Endothelial cell of umbilical vein (primary cell): ENCODE measurements around the gene TARBP1. TPM values are rescaled to one million over a fixed set of nuclear protein-coding genes. Genes with fewer than 3 reads are reported as not detected.

Source experiments
- BruUV-seq: library from RNA; stranded (reverse); fragments of 400-500 nt; replicated peaks from 2 replicates; lab custom pipeline; 2021; lab: Mats Ljungman, UMichigan
- CTCF ChIA-PET: fragments of 300-600, 350-600 bp; sonication (Branson Sonifier 250); formaldehyde crosslinking; loops from one replicate; lab custom pipeline; 2021; ENCODE audit warnings: antibody characterized with exemption, inconsistent platforms; lab: Charles Lee
- POLR2A ChIA-PET: fragments of 300-600, 350-600 bp; sonication (Branson Sonifier 250); formaldehyde crosslinking; loops from one replicate; lab custom pipeline; 2021; ENCODE audit warnings: antibody characterized with exemption, inconsistent platforms; lab: Charles Lee
- DNase-seq: peaks from one replicate; pipeline ENCODE4 v3.0.0-alpha.2; 2011; ENCODE audit warnings: low read depth, low spot score
- FAIRE-seq: peaks from 2 replicates; lab custom pipeline; 2011; peaks lifted over from hg19 to GRCh38; lab: Jason Lieb, UNC
- H2AFZ ChIP-seq: 2 replicates; pipeline ENCODE4 v1.6.0; 2012; ENCODE audit warnings: low read depth, low read length, control low read depth, inconsistent platforms
- H3K27ac ChIP-seq: 2 replicates; pipeline ENCODE4 v1.5.1; 2011; ENCODE audit warnings: low read depth, mild to moderate bottlenecking, control low read depth, low read length, moderate library complexity; ENCODE audit not compliant: insufficient read depth
- H3K27me3 ChIP-seq, 2 experiments: 2 replicates each; pipeline versions ENCODE4 v1.6.0 to v1.6.1; 2011; ENCODE audit warnings: low read length in 2 of 2, mixed read lengths in 1 of 2; ENCODE audit not compliant: control insufficient read depth in 2 of 2, insufficient read depth in 2 of 2
- H3K36me3 ChIP-seq, 2 experiments: 2 replicates in 1 of 2; 3 replicates in 1 of 2; pipeline ENCODE4 v1.5.1; 2011; ENCODE audit warnings: low read length in 2 of 2, mild to moderate bottlenecking in 1 of 2, moderate library complexity in 1 of 2; ENCODE audit not compliant: control insufficient read depth in 2 of 2, insufficient read depth in 2 of 2; ENCODE audit errors: extremely low read depth in 1 of 2
- H3K4me1 ChIP-seq: 3 replicates; pipeline ENCODE4 v1.5.1; 2011; ENCODE audit warnings: mild to moderate bottlenecking, low read length; ENCODE audit not compliant: control insufficient read depth, insufficient read depth; ENCODE audit errors: extremely low read depth
- H3K4me2 ChIP-seq: 2 replicates; pipeline ENCODE4 v1.6.1; 2011; ENCODE audit warnings: low read length, control low read depth, mixed read lengths; ENCODE audit not compliant: insufficient read depth
- H3K4me3 ChIP-seq, 3 experiments: fragments of 200-600 bp in 1 of 3; sonication (generic), shearing (Covaris generic) in 1 of 3; replicated peaks in 1 of 3; 2 replicates each; pipeline ENCODE4 v1.5.1; 2011 to 2016; ENCODE audit warnings: control low read depth in 3 of 3, low read length in 3 of 3, mild to moderate bottlenecking in 2 of 3, inconsistent platforms in 1 of 3, low read depth in 1 of 3, moderate library complexity in 1 of 3; ENCODE audit not compliant: insufficient read depth in 1 of 3
- H3K79me2 ChIP-seq: 2 replicates; pipeline ENCODE4 v1.6.0; 2012; ENCODE audit warnings: low read length, inconsistent platforms; ENCODE audit not compliant: control insufficient read depth, insufficient read depth
- H3K9ac ChIP-seq: replicated peaks from 2 replicates; pipeline ENCODE3; 2011; ENCODE audit warnings: low read length, control low read depth; ENCODE audit not compliant: insufficient read depth; ENCODE audit errors: extremely low read depth
- H3K9me1 ChIP-seq: replicated peaks from 3 replicates; pipeline ENCODE4 v1.6.0; 2011; ENCODE audit warnings: mild to moderate bottlenecking, low read length; ENCODE audit not compliant: control insufficient read depth, insufficient read depth; ENCODE audit errors: extremely low read depth
- H3K9me3 ChIP-seq: replicated peaks from 2 replicates; pipeline ENCODE4 v1.5.1; 2012; ENCODE audit warnings: low read length, inconsistent platforms; ENCODE audit not compliant: control insufficient read depth, insufficient read depth
- H4K20me1 ChIP-seq: replicated peaks from 2 replicates; pipeline ENCODE3; 2011; ENCODE audit warnings: mild to moderate bottlenecking, low read length; ENCODE audit not compliant: control insufficient read depth, insufficient read depth; ENCODE audit errors: extremely low read depth
- EZH2 ChIP-seq: IDR thresholded peaks from 2 replicates; pipeline ENCODE4 v1.6.1; 2012; ENCODE audit warnings: borderline replicate concordance, low read depth, mild to moderate bottlenecking, moderate library complexity, low read length, inconsistent platforms; ENCODE audit not compliant: severe bottlenecking
- FOS ChIP-seq: IDR thresholded peaks from 2 replicates; pipeline ENCODE4 v1.6.1; 2011; ENCODE audit warnings: mild to moderate bottlenecking, low read length, moderate library complexity, borderline replicate concordance; ENCODE audit not compliant: insufficient read depth
- GATA2 ChIP-seq: IDR thresholded peaks from 2 replicates; pipeline ENCODE4 v1.7.0; 2011; ENCODE audit warnings: low read depth, mild to moderate bottlenecking, moderate library complexity, mixed read lengths, low read length; ENCODE audit not compliant: insufficient read length, insufficient read depth
- JUN ChIP-seq: IDR thresholded peaks from 2 replicates; pipeline ENCODE4 v1.6.1; 2011; ENCODE audit warnings: borderline replicate concordance, low read depth; ENCODE audit not compliant: insufficient read length, insufficient read depth
- MYC ChIP-seq: IDR thresholded peaks from one replicate; pipeline ENCODE4 v1.6.1; 2011; ENCODE audit warnings: mild to moderate bottlenecking, low read depth, low read length
- POLR2A ChIP-seq: IDR thresholded peaks from 2 replicates; pipeline ENCODE4 v1.6.1; 2012; ENCODE audit warnings: low read depth, mild to moderate bottlenecking, control low read depth, low read length
- POLR2AphosphoS5 ChIP-seq: IDR thresholded peaks from 2 replicates; pipeline ENCODE4 v1.6.1; 2012; ENCODE audit warnings: low read depth, mild to moderate bottlenecking, control low read depth, low read length, moderate library complexity; ENCODE audit not compliant: insufficient read depth
- dilution Hi-C: fragments of 300-500 bp; cut with MboI; formaldehyde crosslinking; loops from one replicate; pipeline ENCODE4 v1.15.0; 2019; ENCODE audit warnings: low sequenced_read_pairs; ENCODE audit not compliant: extremely low pct_ligation_motif_present
- intact Hi-C: fragments of 100-400 bp; cut with micrococcal nuclease; formaldehyde crosslinking; loops from one replicate; pipeline ENCODE4 v1.10.0; 2022
- polyA plus RNA-seq, 4 experiments: library from polyadenylated mRNA; depleted of rRNA in 3 of 4; stranded (reverse) in 3 of 4; unstranded in 1 of 4; fragments of >200 nt; gene quantifications; 2 replicates each; pipeline versions ENCODE4 v1.2.1 to v1.2.3, GENCODE V29; 2011 to 2012; ENCODE audit warnings: missing spikeins in 1 of 4
- total RNA-seq: library from RNA; stranded (reverse); gene quantifications from 2 replicates; pipeline ENCODE4 v1.2.3, GENCODE V29; 2021
- TF ChIP-seq, protein P1 (sequence below): IDR thresholded peaks from 2 replicates; pipeline ENCODE4 v1.6.1; 2011; ENCODE audit not compliant: insufficient read depth, insufficient read length
- TF ChIP-seq, protein P2 (sequence below), 2 donors: IDR thresholded peaks; 1 replicate in 1 of 2; 2 replicates in 1 of 2; pipeline ENCODE4 v1.5.1; 2011; ENCODE audit warnings: low read length in 2 of 2, mild to moderate bottlenecking in 2 of 2, moderate library complexity in 2 of 2, control low read depth in 1 of 2, inconsistent platforms in 1 of 2, low read depth in 1 of 2; ENCODE audit not compliant: insufficient read depth in 1 of 2; ENCODE audit errors: extremely low read depth in 1 of 2

The TARBP1 gene
- total and polyA plus RNA-seq, 2 donors (not counting 3 experiments of a cell fraction or from before 2014, with no cell fraction given), result 17.3 to 23.4 TPM

DNA sequence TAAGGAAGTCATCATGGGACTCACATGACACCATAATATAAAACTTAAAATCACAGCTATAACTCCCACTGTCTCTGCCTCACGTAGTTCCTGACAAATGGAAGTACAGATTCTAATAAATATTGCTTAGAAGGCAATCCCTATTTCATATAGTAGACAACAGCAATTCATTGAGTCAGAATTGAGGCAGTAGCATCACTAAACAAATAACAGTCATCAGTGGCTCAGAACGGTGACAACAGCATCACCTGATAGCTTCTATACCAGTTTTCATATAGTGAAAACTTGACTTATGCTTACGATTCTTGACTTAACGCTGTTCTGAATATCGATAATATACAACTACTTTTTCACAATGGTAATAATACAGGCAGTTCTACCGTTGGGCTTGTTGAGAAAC is 12.0 kb downstream of the TARBP1 start:
- intact Hi-C loops, result no loop called here
- BruUV-seq, result no TSS peak
- Histone ChIP-seq H3K9ac (no peak overlapping the region), H3K4me2 (no peak overlapping the region), H3K27me3 (no peaks in the 10 kb centered on the region), H4K20me1 (no peaks in the 10 kb centered on the region), H3K4me3 (no peak overlapping the region), H2AFZ (no peak overlapping the region), H3K4me1 (no peaks in the 10 kb centered on the region), H3K9me1 (no peaks in the 10 kb centered on the region), H3K9me3 (no peaks in the 10 kb centered on the region), H3K27ac (no peak overlapping the region), H3K36me3 (peaks cover 0 to 2% of the 10 kb centered on the region in 2 experiments), H3K79me2 (no peaks in the 10 kb centered on the region)
- POLR2A ChIA-PET, result no interaction called here
- TF ChIP-seq, protein P1, sequence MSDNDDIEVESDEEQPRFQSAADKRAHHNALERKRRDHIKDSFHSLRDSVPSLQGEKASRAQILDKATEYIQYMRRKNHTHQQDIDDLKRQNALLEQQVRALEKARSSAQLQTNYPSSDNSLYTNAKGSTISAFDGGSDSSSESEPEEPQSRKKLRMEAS, result no peak
- TF ChIP-seq FOS, result no peak
- CTCF ChIA-PET, result interaction anchor here (1.0 kb wide), 1 partner anchor 12 kb away, joined by 3 read pairs; the partner anchor contains the start of gene TARBP1
- DNase-seq (no peak), FAIRE-seq (no peak)
- dilution Hi-C loops, result no loop called here

DNA sequence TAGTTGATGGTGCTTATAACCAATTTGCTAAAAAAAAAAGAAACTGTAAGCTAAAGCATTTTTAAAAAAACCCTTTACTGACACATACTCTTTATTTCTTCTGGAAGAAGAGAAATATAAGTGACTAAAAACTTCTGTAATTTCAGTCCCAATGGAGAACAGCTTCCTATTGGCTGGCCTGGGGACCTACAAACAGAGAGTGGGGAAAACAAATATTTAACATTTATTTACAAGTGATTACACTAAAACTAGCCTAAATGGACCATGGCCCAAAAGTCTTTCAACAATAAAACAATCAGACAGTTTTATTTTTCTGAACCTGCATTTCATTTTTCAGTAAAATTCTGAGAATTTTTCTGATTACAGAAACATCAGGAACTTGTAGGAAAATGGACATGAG is 15.2 kb downstream of the TARBP1 start:
- Histone ChIP-seq H2AFZ (no peak overlapping the region), H3K9ac (no peak overlapping the region), H3K4me1 (no peaks in the 10 kb centered on the region), H3K27ac (no peak overlapping the region), H3K4me2 (no peak overlapping the region), H3K9me1 (no peaks in the 10 kb centered on the region), H4K20me1 (no peaks in the 10 kb centered on the region), H3K36me3 (peaks cover 0 to 2% of the 10 kb centered on the region in 2 experiments), H3K4me3 (no peak overlapping the region), H3K9me3 (no peaks in the 10 kb centered on the region), H3K27me3 (no peaks in the 10 kb centered on the region), H3K79me2 (no peaks in the 10 kb centered on the region)
- POLR2A ChIA-PET, result no interaction called here
- no peak for DNase-seq
- dilution Hi-C loops, result no loop called here
- no TSS peak for BruUV-seq
- intact Hi-C loops, result no loop called here
- CTCF ChIA-PET, result no interaction called here
- no peak for TF ChIP-seq GATA2
- no peak for TF ChIP-seq JUN
- no peak for TF ChIP-seq MYC
- no peak for TF ChIP-seq EZH2
- no peak for TF ChIP-seq FOS
- no peak for TF ChIP-seq POLR2A
- TF ChIP-seq, protein P2, sequence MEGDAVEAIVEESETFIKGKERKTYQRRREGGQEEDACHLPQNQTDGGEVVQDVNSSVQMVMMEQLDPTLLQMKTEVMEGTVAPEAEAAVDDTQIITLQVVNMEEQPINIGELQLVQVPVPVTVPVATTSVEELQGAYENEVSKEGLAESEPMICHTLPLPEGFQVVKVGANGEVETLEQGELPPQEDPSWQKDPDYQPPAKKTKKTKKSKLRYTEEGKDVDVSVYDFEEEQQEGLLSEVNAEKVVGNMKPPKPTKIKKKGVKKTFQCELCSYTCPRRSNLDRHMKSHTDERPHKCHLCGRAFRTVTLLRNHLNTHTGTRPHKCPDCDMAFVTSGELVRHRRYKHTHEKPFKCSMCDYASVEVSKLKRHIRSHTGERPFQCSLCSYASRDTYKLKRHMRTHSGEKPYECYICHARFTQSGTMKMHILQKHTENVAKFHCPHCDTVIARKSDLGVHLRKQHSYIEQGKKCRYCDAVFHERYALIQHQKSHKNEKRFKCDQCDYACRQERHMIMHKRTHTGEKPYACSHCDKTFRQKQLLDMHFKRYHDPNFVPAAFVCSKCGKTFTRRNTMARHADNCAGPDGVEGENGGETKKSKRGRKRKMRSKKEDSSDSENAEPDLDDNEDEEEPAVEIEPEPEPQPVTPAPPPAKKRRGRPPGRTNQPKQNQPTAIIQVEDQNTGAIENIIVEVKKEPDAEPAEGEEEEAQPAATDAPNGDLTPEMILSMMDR (IDR thresholded peaks at IDR 0.05; ENCODE audit: extremely low read depth in 1 of 2, insufficient read depth in 1 of 2, low read depth in 1 of 2, low read length in 2 of 2), result no peak
- TF ChIP-seq, protein P1, result no peak
- TF ChIP-seq POLR2AphosphoS5, result no peak
- FAIRE-seq, result no peak
